IMR-90 (cell line): Measurements from ENCODE around the gene SS18. TPM values are rescaled to one million over a fixed set of nuclear protein-coding genes. Genes with fewer than 3 reads are reported as not detected.

Experiments used
- ATAC-seq: fragments of 200-7000 bp; cut with Tn5 transposase; 2 replicates; pipeline ENCODE4 v1.9.1; 2020; ENCODE audit warnings: low read depth, mild to moderate bottlenecking, moderate library complexity
- BruUV-seq: library from RNA; stranded (reverse); fragments of 400-500 nt; replicated peaks from 2 replicates; lab custom pipeline; 2021; lab: Mats Ljungman, UMichigan
- CTCF ChIA-PET: fragments of 300-600 bp; formaldehyde crosslinking; extraction: SDS; loops from one replicate; lab custom pipeline; 2021; ENCODE audit warnings: antibody characterized with exemption; lab: Yijun Ruan, JAX
- POLR2A ChIA-PET: fragments of 300-600 bp; sonication (Branson Sonifier 250); formaldehyde crosslinking; loops from one replicate; lab custom pipeline; 2022; ENCODE audit warnings: antibody characterized with exemption; ENCODE audit not compliant: unreplicated experiment; lab: Charles Lee
- DNase-seq: peaks from one replicate; pipeline ENCODE4 v3.0.0; 2013
- H2AFZ ChIP-seq: replicated peaks from 2 replicates; pipeline ENCODE3; 2013; ENCODE audit warnings: low read length, mild to moderate bottlenecking; ENCODE audit not compliant: poor library complexity
- H2AK5ac ChIP-seq: 2 replicates; pipeline ENCODE4 v1.6.1; 2013; ENCODE audit warnings: low read depth, low read length, inconsistent platforms
- H2AK9ac ChIP-seq: replicated peaks from 2 replicates; pipeline ENCODE3; 2013; ENCODE audit warnings: mild to moderate bottlenecking, low read depth, low read length, moderate library complexity; ENCODE audit not compliant: poor library complexity
- H2BK120ac ChIP-seq: 2 replicates; pipeline ENCODE4 v1.6.1; 2013; ENCODE audit warnings: low read depth, low read length, inconsistent platforms
- H2BK15ac ChIP-seq: 3 replicates; pipeline ENCODE4 v1.6.1; 2013; ENCODE audit warnings: low read depth, low read length, inconsistent platforms
- H2BK20ac ChIP-seq: 2 replicates; pipeline ENCODE4 v1.6.1; 2013; ENCODE audit warnings: low read depth, mild to moderate bottlenecking, inconsistent platforms, low read length, moderate library complexity
- H2BK5ac ChIP-seq: 2 replicates; pipeline ENCODE4 v1.6.1; 2013; ENCODE audit warnings: mild to moderate bottlenecking, low read depth, low read length, inconsistent platforms; ENCODE audit not compliant: poor library complexity, severe bottlenecking
- H3K14ac ChIP-seq: replicated peaks from 2 replicates; pipeline ENCODE4 v1.6.1; 2013; ENCODE audit warnings: low read depth, low read length, inconsistent platforms
- H3K18ac ChIP-seq: 2 replicates; pipeline ENCODE4 v1.6.1; 2013; ENCODE audit warnings: low read depth, low read length, control low read depth
- H3K23ac ChIP-seq: 2 replicates; pipeline ENCODE4 v1.6.1; 2013; ENCODE audit warnings: low read depth, low read length, inconsistent platforms
- H3K27ac ChIP-seq: 2 replicates; pipeline ENCODE4 v1.5.1; 2013; ENCODE audit warnings: mild to moderate bottlenecking, control low read depth, low read length; ENCODE audit not compliant: insufficient read depth
- H3K27me3 ChIP-seq: 2 replicates; pipeline ENCODE4 v1.6.1; 2013; ENCODE audit warnings: low read length; ENCODE audit not compliant: control insufficient read depth, insufficient read depth
- H3K36me3 ChIP-seq: 2 replicates; pipeline ENCODE4 v1.6.1; 2013; ENCODE audit warnings: low read length, mixed read lengths; ENCODE audit not compliant: control insufficient read depth, insufficient read depth
- H3K4ac ChIP-seq: 2 replicates; pipeline ENCODE4 v1.6.1; 2013; ENCODE audit warnings: low read depth, low read length, inconsistent platforms
- H3K4me1 ChIP-seq: 2 replicates; pipeline ENCODE4 v1.6.1; 2013; ENCODE audit warnings: low read length, mixed read lengths; ENCODE audit not compliant: control insufficient read depth, insufficient read depth
- H3K4me2 ChIP-seq: 2 replicates; pipeline ENCODE4 v1.6.1; 2013; ENCODE audit warnings: low read depth, mild to moderate bottlenecking, control low read depth, low read length, moderate library complexity
- H3K4me3 ChIP-seq: 2 replicates; pipeline ENCODE4 v1.5.1; 2013; ENCODE audit warnings: low read depth, mild to moderate bottlenecking, control low read depth, low read length, moderate library complexity; ENCODE audit not compliant: insufficient read depth
- H3K56ac ChIP-seq: 2 replicates; pipeline ENCODE4 v1.6.1; 2013; ENCODE audit warnings: low read length, inconsistent platforms; ENCODE audit not compliant: insufficient read depth; ENCODE audit errors: extremely low read depth
- H3K79me1 ChIP-seq, 2 experiments: 2 replicates each; pipeline ENCODE4 v1.6.1; 2013; ENCODE audit warnings: low read length in 2 of 2, inconsistent platforms in 1 of 2, low read depth in 1 of 2
- H3K9ac ChIP-seq: 2 replicates; pipeline ENCODE4 v1.6.1; 2013; ENCODE audit warnings: low read depth, low read length, control low read depth
- H3K9me1 ChIP-seq: 2 replicates; pipeline ENCODE4 v1.6.1; 2013; ENCODE audit warnings: low read length, inconsistent platforms; ENCODE audit not compliant: insufficient read depth
- H3K9me3 ChIP-seq: 2 replicates; pipeline ENCODE4 v1.6.1; 2013; ENCODE audit warnings: low read length; ENCODE audit not compliant: control insufficient read depth, insufficient read depth
- H4K20me1 ChIP-seq: 2 replicates; pipeline ENCODE4 v1.6.1; 2013; ENCODE audit warnings: low read length, inconsistent platforms; ENCODE audit not compliant: insufficient read depth
- H4K5ac ChIP-seq: 2 replicates; pipeline ENCODE4 v1.6.1; 2013; ENCODE audit warnings: mild to moderate bottlenecking, low read depth, low read length, control low read depth
- H4K8ac ChIP-seq, 2 experiments: 2 replicates each; pipeline ENCODE4 v1.6.1; 2013; ENCODE audit warnings: low read depth in 2 of 2, low read length in 2 of 2, control low read depth in 1 of 2, inconsistent platforms in 1 of 2
- H4K91ac ChIP-seq: 2 replicates; pipeline ENCODE4 v1.6.1; 2013; ENCODE audit warnings: low read depth, low read length, inconsistent platforms; ENCODE audit not compliant: insufficient read depth
- BHLHE40 ChIP-seq: fragments of 150-350 bp; IDR thresholded peaks from 2 replicates; pipeline ENCODE4 v1.6.1; 2016; ENCODE audit warnings: mild to moderate bottlenecking, low read depth, low read length
- RAD21 ChIP-seq: IDR thresholded peaks from 2 replicates; pipeline ENCODE4 v1.6.1; 2012; ENCODE audit warnings: low read length, improper control_type of control experiment
- WGBS, 2 experiments: methylation state at CpG; one replicate each; pipeline versions ENCODE4 v1.1.5 to v1.1.7; 2013; ENCODE audit warnings: missing lambda C conversion rate in 2 of 2; ENCODE audit not compliant: insufficient read length in 1 of 2; ENCODE audit errors: extremely low coverage in 2 of 2; 5-methylcytosine and 5-hydroxymethylcytosine counted together
- dilution Hi-C: fragments of 300-500 bp; cut with HindIII; formaldehyde crosslinking; loops from one replicate; pipeline ENCODE4 v1.14.3; 2018; ENCODE audit warnings: low sequenced_read_pairs; ENCODE audit not compliant: unreplicated experiment
- in situ Hi-C: fragments of 300-500 bp; cut with MboI; formaldehyde crosslinking; loops from 3 replicates; pipeline ENCODE4 v1.14.3; 2019; ENCODE audit warnings: low sequenced_read_pairs, inconsistent platforms, mixed read lengths
- intact Hi-C: fragments of 100-400 bp; cut with micrococcal nuclease; formaldehyde crosslinking; loops from 2 replicates; pipeline ENCODE4 v1.10.0; 2022
- polyA plus RNA-seq, 3 experiments: library from polyadenylated mRNA; depleted of rRNA; stranded (reverse); fragments of >200 nt; gene quantifications; 2 replicates each; pipeline ENCODE4 v1.2.3, GENCODE V29; 2012; ENCODE audit warnings: low replicate concordance in 1 of 3
- total RNA-seq: library from RNA; depleted of rRNA; stranded (reverse); fragments of >200 nt; gene quantifications from 2 replicates; pipeline ENCODE4 v1.2.3, GENCODE V29; 2012

The SS18 gene
- total and polyA plus RNA-seq, 2 of the 4 experiments (the other 2 are of a cell fraction), result 112 to 242 TPM

DNA sequence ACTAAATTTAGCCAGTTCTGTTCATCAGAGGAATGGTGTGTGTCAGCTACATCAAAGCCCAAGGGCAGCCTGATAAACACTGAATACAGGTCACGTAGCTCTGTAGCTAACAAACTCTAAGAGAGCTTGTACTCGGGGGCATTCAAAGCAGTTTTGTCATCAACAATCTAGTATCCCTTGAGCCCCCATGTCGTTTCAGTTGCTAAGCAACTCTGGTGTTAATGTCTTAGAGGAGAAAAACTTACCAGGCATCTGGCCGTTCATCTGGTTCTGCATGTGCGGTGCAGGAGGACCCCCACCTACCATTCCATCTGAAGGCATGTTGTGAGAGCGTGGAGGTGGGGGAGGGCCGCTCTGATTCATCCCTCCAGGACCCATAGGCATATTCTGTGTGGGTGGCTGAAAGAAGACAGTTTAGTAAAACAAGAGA is 33.1 kb downstream of the SS18 start:
- Histone ChIP-seq H2BK15ac (no peak overlapping the region), H2AFZ (peak overlapping the region; percentile 47), H3K4me3 (no peak overlapping the region), H2AK5ac (no peak overlapping the region), H2BK120ac (no peak overlapping the region), H4K91ac (no peak overlapping the region), H4K8ac (peak overlapping the region in 1 of 2 experiments; percentile 1; a peak in 1 of 4 replicates), H3K4me1 (peaks cover 4% of the 10 kb centered on the region), H3K9me1 (peaks cover 11% of the 10 kb centered on the region), H3K4ac (no peak overlapping the region), H2BK5ac (peak overlapping the region; percentile 50), H4K5ac (no peak overlapping the region), H3K23ac (no peak overlapping the region), H3K9ac (no peak overlapping the region), H3K27ac (no peak overlapping the region), H4K20me1 (peaks cover 11% of the 10 kb centered on the region), H3K9me3 (no peaks in the 10 kb centered on the region), H2BK20ac (no peak overlapping the region), H3K4me2 (peak overlapping the region; percentile 37; the same call in 1 of the 2 replicates), H3K27me3 (no peaks in the 10 kb centered on the region), H2AK9ac (peak overlapping the region; percentile 17), H3K36me3 (peaks cover 15% of the 10 kb centered on the region), H3K79me1 (peaks cover 32 to 44% of the 10 kb centered on the region in 2 experiments), H3K14ac (no peak overlapping the region), H3K56ac (no peak overlapping the region), H3K18ac (no peak overlapping the region)
- peak; percentile 64 for ATAC-seq
- ChIA-PET POLR2A (no interaction called here), CTCF (no interaction called here)
- in situ Hi-C loops, result no loop called here
- no CpG with 5 or more reads among the region's 7 CpGs for WGBS, 2 experiments
- DNase-seq, result peak; percentile 65
- BruUV-seq, result no TSS peak
- dilution Hi-C loops, result no loop called here
- intact Hi-C loops, result no loop called here
- TF ChIP-seq BHLHE40 (peak; percentile 11; the same call in 1 of the 2 replicates), RAD21 (no peak)
